ENCODE data around the gene NGEF.

NGEF gene

DNA sequence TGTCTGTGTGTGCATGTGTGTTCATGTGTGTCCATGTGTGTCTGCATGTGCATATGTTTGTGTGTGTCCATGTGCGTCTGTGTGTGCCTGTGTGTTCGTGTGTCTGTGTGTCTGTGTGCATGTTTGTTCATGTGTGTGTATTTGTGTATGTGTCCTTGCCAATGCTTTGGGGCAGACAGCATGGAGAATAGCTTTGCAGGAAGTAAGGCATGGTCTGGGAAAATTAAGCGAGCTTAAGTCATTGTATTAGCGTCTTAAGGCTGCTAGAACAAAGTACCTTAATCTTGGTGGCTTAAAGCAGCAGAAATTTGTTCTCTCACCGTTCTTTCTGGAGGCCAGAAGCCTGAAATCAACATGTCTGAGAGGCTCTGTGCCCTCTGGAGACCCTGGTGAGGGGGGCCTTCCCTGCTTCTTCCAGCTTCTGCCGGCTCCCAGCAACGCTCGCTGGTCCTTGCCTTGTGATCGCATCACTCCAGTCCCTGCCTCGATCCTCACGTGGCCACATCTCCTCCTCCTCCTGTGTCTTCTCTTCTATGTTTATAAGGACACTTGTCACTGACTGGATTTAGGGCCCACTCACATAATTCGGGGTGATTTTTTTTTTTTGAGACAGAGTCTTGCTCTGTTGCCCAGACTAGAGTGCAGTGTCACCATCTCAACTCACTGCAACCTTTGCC, 23.2 kb upstream of the NGEF start:
- no peaks in the 10 kb centered on the region for H3K36me3 Mint-ChIP-seq (ENCODE audit: low read depth)
- H3K27ac Mint-ChIP-seq: no peak overlapping the region
- H3K4me1 Mint-ChIP-seq (ENCODE audit: low read depth): no peaks in the 10 kb centered on the region
- intact Hi-C loops (cut with micrococcal nuclease): no loop called here
- no peak overlapping the region for H3K4me3 Mint-ChIP-seq
- no peaks in the 10 kb centered on the region for H3K27me3 Mint-ChIP-seq
- no peaks in the 10 kb centered on the region for H3K9me3 Mint-ChIP-seq

DNA sequence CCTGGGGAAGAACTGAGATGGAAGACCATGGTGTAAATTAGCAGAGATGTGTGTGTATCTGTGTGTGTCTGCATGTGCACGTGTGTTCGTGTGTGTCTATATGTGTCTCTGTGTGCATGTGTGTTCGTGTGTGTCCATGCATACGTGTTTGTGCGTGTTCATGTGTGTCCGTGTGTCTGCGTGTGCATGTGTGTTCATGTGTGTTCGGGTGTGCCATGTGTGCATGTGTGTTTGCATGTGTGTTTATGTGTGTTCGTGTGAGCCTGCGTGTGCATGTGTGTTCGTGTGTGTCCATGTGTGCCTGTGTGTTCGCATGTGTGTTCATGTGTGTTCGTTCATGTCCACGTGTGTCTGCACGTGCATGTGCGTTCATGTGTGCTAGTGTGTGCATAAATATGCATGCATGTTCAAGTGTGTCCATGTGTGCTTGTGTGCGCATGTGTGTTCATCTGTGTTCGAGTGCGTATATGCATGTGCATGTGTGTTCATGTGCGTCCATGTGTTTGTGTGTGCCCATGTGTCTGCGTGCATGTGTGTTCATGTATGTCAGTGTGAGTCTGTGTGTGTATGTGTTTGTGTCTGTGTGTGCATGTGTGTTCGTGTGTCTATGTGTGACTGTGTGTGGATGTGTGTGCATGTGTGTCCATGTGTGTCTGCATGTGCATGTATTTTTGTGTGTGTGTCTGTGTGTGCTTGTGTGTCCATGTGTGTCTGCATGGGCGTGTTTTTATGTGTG, 22.5 kb upstream of the NGEF start:
- no peaks in the 10 kb centered on the region for H3K9me3 Mint-ChIP-seq
- H3K4me3 Mint-ChIP-seq: no peak overlapping the region
- H3K36me3 Mint-ChIP-seq (ENCODE audit: low read depth): no peaks in the 10 kb centered on the region
- no peaks in the 10 kb centered on the region for H3K4me1 Mint-ChIP-seq (ENCODE audit: low read depth)
- no peak overlapping the region for H3K27ac Mint-ChIP-seq
- intact Hi-C loops (cut with micrococcal nuclease): no loop called here
- no peaks in the 10 kb centered on the region for H3K27me3 Mint-ChIP-seq

- intact Hi-C loops (cut with micrococcal nuclease): no loop called here
- no peaks in the 10 kb centered on the region for H3K9me3 Mint-ChIP-seq
- no peaks in the 10 kb centered on the region for H3K27me3 Mint-ChIP-seq
- no peak overlapping the region for H3K27ac Mint-ChIP-seq
- H3K36me3 Mint-ChIP-seq (ENCODE audit: low read depth): no peaks in the 10 kb centered on the region
- no peaks in the 10 kb centered on the region for H3K4me1 Mint-ChIP-seq (ENCODE audit: low read depth)
- no peak overlapping the region for H3K4me3 Mint-ChIP-seq
These were observed 21.2 kb upstream of the NGEF start for GRCh38 chr2:233034091-233034882.

GRCh38 chr2:233033672-233034071, 20.6 kb upstream of the NGEF start:
- H3K9me3 Mint-ChIP-seq: no peaks in the 10 kb centered on the region
- no peak overlapping the region for H3K27ac Mint-ChIP-seq
- no peaks in the 10 kb centered on the region for H3K27me3 Mint-ChIP-seq
- intact Hi-C loops (cut with micrococcal nuclease): no loop called here
- no peaks in the 10 kb centered on the region for H3K36me3 Mint-ChIP-seq (ENCODE audit: low read depth)
- H3K4me1 Mint-ChIP-seq (ENCODE audit: low read depth): no peaks in the 10 kb centered on the region
- no peak overlapping the region for H3K4me3 Mint-ChIP-seq

- H3K9me3 Mint-ChIP-seq: no peaks in the 10 kb centered on the region
- H3K27me3 Mint-ChIP-seq: no peaks in the 10 kb centered on the region
- no peak within 1 kb of the TSS for H3K27ac Mint-ChIP-seq
- no peak within 1 kb of the TSS for H3K4me3 Mint-ChIP-seq
- H3K4me1 Mint-ChIP-seq (ENCODE audit: low read depth): no peaks in the 10 kb centered on the region
- intact Hi-C loops (cut with micrococcal nuclease): no loop called here
- no peaks in the 10 kb centered on the region for H3K36me3 Mint-ChIP-seq (ENCODE audit: low read depth)
These were observed 19.7 kb upstream of the NGEF start, which contains the start of gene NEU2 for GRCh38 chr2:233032551-233033320. TSS of gene NEU2 (plus strand) at chr2:233032672. CDS start at chr2:233032672, 0 bp downstream.

- Mint-ChIP-seq H3K36me3 (ENCODE audit: low read depth) (no peaks in the 10 kb centered on the region), H3K4me3 (no peak overlapping the region), H3K27ac (no peak overlapping the region), H3K4me1 (ENCODE audit: low read depth) (no peaks in the 10 kb centered on the region), H3K27me3 (peaks cover 3% of the 10 kb centered on the region), H3K9me3 (no peaks in the 10 kb centered on the region)
- intact Hi-C loops (cut with micrococcal nuclease): no loop called here
These were observed 18.8 kb upstream of the NGEF start for GRCh38 chr2:233031556-233032500.

DNA sequence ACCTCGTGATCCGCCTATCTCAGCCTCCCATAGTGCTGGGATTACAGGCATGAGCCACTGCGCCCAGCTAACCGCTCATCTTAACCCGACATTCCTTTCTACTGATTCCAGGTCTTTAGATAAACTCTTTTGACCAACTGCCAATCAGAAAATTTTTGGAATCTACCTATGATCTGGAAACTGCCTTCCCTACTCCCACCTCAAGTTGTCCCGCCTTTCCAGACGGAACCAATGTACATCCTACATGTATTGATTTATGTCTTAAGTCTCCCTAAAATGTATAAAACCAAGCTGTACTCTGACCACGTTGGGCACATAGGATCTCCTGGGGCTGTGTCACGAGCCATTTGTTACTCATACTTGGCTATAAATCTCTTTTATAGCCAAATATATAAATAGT, 16.3 kb upstream of the NGEF start:
- Mint-ChIP-seq H3K4me3 (no peak overlapping the region), H3K4me1 (ENCODE audit: low read depth) (no peaks in the 10 kb centered on the region), H3K36me3 (ENCODE audit: low read depth) (no peaks in the 10 kb centered on the region), H3K27ac (no peak overlapping the region), H3K9me3 (no peaks in the 10 kb centered on the region), H3K27me3 (peaks cover 3% of the 10 kb centered on the region)
- intact Hi-C loops (cut with micrococcal nuclease): loop anchor here (5.0 kb wide), 1 partner anchor 177 kb away; no protein-coding TSS in a partner anchor

GRCh38 chr2:233026198-233026813, 13.2 kb upstream of the NGEF start:
- no peak overlapping the region for H3K27ac Mint-ChIP-seq

GRCh38 chr2:233025706-233026105, 12.7 kb upstream of the NGEF start:
- H3K4me3 Mint-ChIP-seq: no peak overlapping the region
- no peak overlapping the region for H3K27ac Mint-ChIP-seq
- H3K27me3 Mint-ChIP-seq: peaks cover 3% of the 10 kb centered on the region
- intact Hi-C loops (cut with micrococcal nuclease): loop anchor here (5.0 kb wide), 1 partner anchor 173 kb away; no protein-coding TSS in a partner anchor
- H3K9me3 Mint-ChIP-seq: no peaks in the 10 kb centered on the region
- no peaks in the 10 kb centered on the region for H3K36me3 Mint-ChIP-seq (ENCODE audit: low read depth)
- H3K4me1 Mint-ChIP-seq (ENCODE audit: low read depth): no peaks in the 10 kb centered on the region

More at GRCh38 chr2:233026198-233026813, 13.2 kb upstream of the NGEF start:
- intact Hi-C loops (cut with micrococcal nuclease): loop anchor here (5.0 kb wide), 1 partner anchor 174 kb away; no protein-coding TSS in a partner anchor
- Mint-ChIP-seq H3K4me1 (ENCODE audit: low read depth) (no peaks in the 10 kb centered on the region), H3K4me3 (no peak overlapping the region), H3K27me3 (peaks cover 3% of the 10 kb centered on the region), H3K36me3 (ENCODE audit: low read depth) (no peaks in the 10 kb centered on the region), H3K9me3 (no peaks in the 10 kb centered on the region)

- no peaks in the 10 kb centered on the region for H3K36me3 Mint-ChIP-seq (ENCODE audit: low read depth)
- peaks cover 5% of the 10 kb centered on the region for H3K27me3 Mint-ChIP-seq
- no peak overlapping the region for H3K27ac Mint-ChIP-seq
- no peak overlapping the region for H3K4me3 Mint-ChIP-seq
- no peaks in the 10 kb centered on the region for H3K4me1 Mint-ChIP-seq (ENCODE audit: low read depth)
- H3K9me3 Mint-ChIP-seq: no peaks in the 10 kb centered on the region
- intact Hi-C loops (cut with micrococcal nuclease): no loop called here
These were observed 10.8 kb upstream of the NGEF start for GRCh38 chr2:233023761-233024410.

GRCh38 chr2:233023007-233023760, 10.1 kb upstream of the NGEF start:
- no peaks in the 10 kb centered on the region for H3K36me3 Mint-ChIP-seq (ENCODE audit: low read depth)
- peaks cover 5% of the 10 kb centered on the region for H3K27me3 Mint-ChIP-seq
- H3K4me3 Mint-ChIP-seq: no peak overlapping the region
- H3K4me1 Mint-ChIP-seq (ENCODE audit: low read depth): no peaks in the 10 kb centered on the region
- intact Hi-C loops (cut with micrococcal nuclease): no loop called here
- H3K9me3 Mint-ChIP-seq: no peaks in the 10 kb centered on the region
- no peak overlapping the region for H3K27ac Mint-ChIP-seq

Measured in dendritic cell treated with granulocyte-macrophage colony-stimulating factor and Interleukin-4, amounts not matched to agents 40 ng/mL and 50 ng/mL, for 4 days (primary cell).